ENCODE data around the gene NKG7. TPM values are rescaled to one million over a fixed set of nuclear protein-coding genes. Genes with fewer than 3 reads are reported as not detected.

The NKG7 gene
- total and polyA plus RNA-seq, 2 of the 13 experiments (the other 11 are each of a cell fraction or from before 2014, with no cell fraction given) = 0.40 TPM; not detected in 1

DNA sequence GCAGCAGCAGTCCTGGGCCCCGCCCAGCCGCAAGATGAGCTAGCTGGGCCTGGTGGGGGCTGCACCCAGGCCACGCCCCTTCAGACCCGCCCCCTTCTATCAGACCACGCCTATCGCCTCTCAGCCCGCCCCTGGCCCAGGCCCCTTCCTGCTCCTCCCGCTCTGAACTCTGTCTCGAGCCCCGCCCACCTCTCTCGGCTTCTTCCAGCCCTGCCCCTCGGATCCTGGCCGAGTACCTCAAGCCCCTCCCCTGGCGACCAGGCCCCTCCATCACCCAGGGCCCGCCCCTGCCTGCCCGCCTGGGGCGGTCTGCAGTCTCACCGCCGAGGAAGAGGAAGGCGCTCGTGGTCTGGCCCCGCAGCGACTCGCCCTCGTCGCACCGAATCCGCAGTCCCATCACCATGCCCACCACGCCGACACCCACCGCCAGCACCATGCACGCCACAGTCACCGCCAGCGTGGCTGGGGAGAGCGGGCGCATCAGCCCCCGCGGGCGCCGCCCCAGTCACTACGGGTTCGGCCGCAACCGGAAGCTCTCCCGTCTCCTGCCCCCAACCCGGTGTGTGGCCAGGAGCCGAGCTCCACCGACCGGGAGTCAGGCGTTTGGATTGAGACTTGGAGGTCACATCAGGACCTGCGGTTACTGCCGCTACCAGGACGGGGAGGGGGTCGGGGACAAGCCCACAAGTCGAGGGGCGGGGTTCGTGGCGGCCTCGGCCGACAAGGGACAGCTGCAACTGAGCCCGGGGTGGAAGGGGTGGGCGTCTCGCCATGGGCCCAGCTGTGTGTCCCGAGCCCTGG lies 4.7 kb downstream of the NKG7 start (continued):
- TF ChIP-seq ELF3 (CRISPR knock-in tag; IDR thresholded peaks at IDR 0.05) = peak; percentile 31; the same call in 1 of the 2 replicates
- peak; percentile 33; the same call in 1 of the 2 replicates for TF ChIP-seq NFKB2 (CRISPR knock-in tag; IDR thresholded peaks at IDR 0.05; ENCODE audit: borderline replicate concordance)
- no peak for TF ChIP-seq NFRKB (IDR thresholded peaks at IDR 0.05)
- TF ChIP-seq ZNF460 (CRISPR knock-in tag; IDR thresholded peaks at IDR 0.05; ENCODE audit: borderline replicate concordance) = no peak; the same call in 1 of the 2 replicates
- TF ChIP-seq PHB2 (IDR thresholded peaks at IDR 0.05; ENCODE audit: partially characterized antibody) = no peak
- peak; percentile 83; the same call in 1 of the 2 replicates for TF ChIP-seq ZNF619 (CRISPR knock-in tag; IDR thresholded peaks at IDR 0.05)
- TF ChIP-seq PHF21A (CRISPR knock-in tag; IDR thresholded peaks at IDR 0.05) = peak; percentile 77
- peak; percentile 86 for TF ChIP-seq TAF1 (CRISPR knock-in tag; IDR thresholded peaks at IDR 0.05)
- TF ChIP-seq NR2C2 (CRISPR knock-in tag; IDR thresholded peaks at IDR 0.05; ENCODE audit: borderline replicate concordance) = peak; percentile 24; the same call in 1 of the 2 replicates
- TF ChIP-seq CREB1 (IDR thresholded peaks at IDR 0.05) = no peak
- no peak for TF ChIP-seq CREB1 (CRISPR knock-in tag; IDR thresholded peaks at IDR 0.05)
- no peak for TF ChIP-seq CBX5 (CRISPR knock-in tag; IDR thresholded peaks at IDR 0.05; ENCODE audit: borderline replicate concordance)
- peak; percentile 96 for TF ChIP-seq ZNF589 (CRISPR knock-in tag; conservative IDR thresholded peaks at IDR 0.05)
- TF ChIP-seq, protein P1, sequence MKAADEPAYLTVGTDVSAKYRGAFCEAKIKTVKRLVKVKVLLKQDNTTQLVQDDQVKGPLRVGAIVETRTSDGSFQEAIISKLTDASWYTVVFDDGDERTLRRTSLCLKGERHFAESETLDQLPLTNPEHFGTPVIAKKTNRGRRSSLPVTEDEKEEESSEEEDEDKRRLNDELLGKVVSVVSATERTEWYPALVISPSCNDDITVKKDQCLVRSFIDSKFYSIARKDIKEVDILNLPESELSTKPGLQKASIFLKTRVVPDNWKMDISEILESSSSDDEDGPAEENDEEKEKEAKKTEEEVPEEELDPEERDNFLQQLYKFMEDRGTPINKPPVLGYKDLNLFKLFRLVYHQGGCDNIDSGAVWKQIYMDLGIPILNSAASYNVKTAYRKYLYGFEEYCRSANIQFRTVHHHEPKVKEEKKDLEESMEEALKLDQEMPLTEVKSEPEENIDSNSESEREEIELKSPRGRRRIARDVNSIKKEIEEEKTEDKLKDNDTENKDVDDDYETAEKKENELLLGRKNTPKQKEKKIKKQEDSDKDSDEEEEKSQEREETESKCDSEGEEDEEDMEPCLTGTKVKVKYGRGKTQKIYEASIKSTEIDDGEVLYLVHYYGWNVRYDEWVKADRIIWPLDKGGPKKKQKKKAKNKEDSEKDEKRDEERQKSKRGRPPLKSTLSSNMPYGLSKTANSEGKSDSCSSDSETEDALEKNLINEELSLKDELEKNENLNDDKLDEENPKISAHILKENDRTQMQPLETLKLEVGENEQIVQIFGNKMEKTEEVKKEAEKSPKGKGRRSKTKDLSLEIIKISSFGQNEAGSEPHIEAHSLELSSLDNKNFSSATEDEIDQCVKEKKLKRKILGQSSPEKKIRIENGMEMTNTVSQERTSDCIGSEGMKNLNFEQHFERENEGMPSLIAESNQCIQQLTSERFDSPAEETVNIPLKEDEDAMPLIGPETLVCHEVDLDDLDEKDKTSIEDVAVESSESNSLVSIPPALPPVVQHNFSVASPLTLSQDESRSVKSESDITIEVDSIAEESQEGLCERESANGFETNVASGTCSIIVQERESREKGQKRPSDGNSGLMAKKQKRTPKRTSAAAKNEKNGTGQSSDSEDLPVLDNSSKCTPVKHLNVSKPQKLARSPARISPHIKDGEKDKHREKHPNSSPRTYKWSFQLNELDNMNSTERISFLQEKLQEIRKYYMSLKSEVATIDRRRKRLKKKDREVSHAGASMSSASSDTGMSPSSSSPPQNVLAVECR (CRISPR knock-in tag; IDR thresholded peaks at IDR 0.05; ENCODE audit: borderline replicate concordance) = peak; percentile 86
- no peak for TF ChIP-seq DNMT3B (CRISPR knock-in tag; conservative IDR thresholded peaks at IDR 0.05)
- TF ChIP-seq CEBPB (IDR thresholded peaks at IDR 0.05; ENCODE audit: borderline replicate concordance, low read depth, low read length) = no peak
- TF ChIP-seq CENPT (CRISPR knock-in tag; IDR thresholded peaks at IDR 0.05; ENCODE audit: low read depth) = peak; percentile 42
- no peak for TF ChIP-seq ZFP1 (CRISPR knock-in tag; IDR thresholded peaks at IDR 0.05)
- no peak for TF ChIP-seq THYN1 (CRISPR knock-in tag; IDR thresholded peaks at IDR 0.05; ENCODE audit: borderline replicate concordance, low read depth)
- TF ChIP-seq, protein P2, sequence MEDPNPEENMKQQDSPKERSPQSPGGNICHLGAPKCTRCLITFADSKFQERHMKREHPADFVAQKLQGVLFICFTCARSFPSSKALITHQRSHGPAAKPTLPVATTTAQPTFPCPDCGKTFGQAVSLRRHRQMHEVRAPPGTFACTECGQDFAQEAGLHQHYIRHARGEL (CRISPR knock-in tag; IDR thresholded peaks at IDR 0.05) = no peak
- no peak; the same call in 1 of the 2 replicates for TF ChIP-seq ZNF30 (CRISPR knock-in tag; IDR thresholded peaks at IDR 0.05)
- TF ChIP-seq MZF1 (CRISPR knock-in tag; IDR thresholded peaks at IDR 0.05; ENCODE audit: borderline replicate concordance) = no peak
- peak; percentile 78 for TF ChIP-seq XRCC5 (optimal IDR thresholded peaks at IDR 0.05; ENCODE audit: low read length)
- TF ChIP-seq ZC3H13 (CRISPR knock-in tag; IDR thresholded peaks at IDR 0.05) = peak; percentile 96
- peak; percentile 76; the same call in 1 of the 2 replicates for TF ChIP-seq SMAD9 (CRISPR knock-in tag; IDR thresholded peaks at IDR 0.05)
- TF ChIP-seq NFIB (CRISPR knock-in tag; IDR thresholded peaks at IDR 0.05; ENCODE audit: borderline replicate concordance) = no peak
- TF ChIP-seq NFKBIZ (CRISPR knock-in tag; IDR thresholded peaks at IDR 0.05) = 0 out of 2 replicates have a peak, but pooled peaks have one; percentile 25

Measured in HepG2 (cell line).